ENCODE results near the gene CD93.

Gene CD93

GRCh38 chr20:23060629-23061028 is 25.5 kb downstream of the CD93 start:
- no peak for DNase-seq

- no peak for DNase-seq
Observed at GRCh38 chr20:23059846-23060245, 26.3 kb downstream of the CD93 start.

GRCh38 chr20:23059001-23059400 is 27.1 kb downstream of the CD93 start:
- DNase-seq: no peak

- DNase-seq: no peak
Observed at GRCh38 chr20:23058240-23058639, 27.9 kb downstream of the CD93 start.

- DNase-seq: no peak
Observed at GRCh38 chr20:23052904-23053303, 33.2 kb downstream of the CD93 start.

GRCh38 chr20:23050847-23051627 is 35.1 kb downstream of the CD93 start:
- DNase-seq: no peak

GRCh38 chr20:23050076-23050838 is 35.9 kb downstream of the CD93 start:
- no peak for DNase-seq

GRCh38 chr20:23049201-23050075 is 36.7 kb downstream of the CD93 start, which contains the start of gene THBD:
Gene THBD, minus strand, starts transcription at chr20:23049672. Its CDS starts 168 bp downstream, at chr20:23049504.
- DNase-seq: no peak

- DNase-seq: no peak
Observed at GRCh38 chr20:23048283-23049200, 37.6 kb downstream of the CD93 start.

GRCh38 chr20:23047738-23048214 is 38.3 kb downstream of the CD93 start:
- no peak for DNase-seq

- no peak for DNase-seq
Observed at GRCh38 chr20:23047001-23047737, 39.0 kb downstream of the CD93 start.

GRCh38 chr20:23046431-23046830 is 39.7 kb downstream of the CD93 start:
- DNase-seq: no peak

GRCh38 chr20:23043376-23043775 is 42.7 kb downstream of the CD93 start:
- DNase-seq: no peak

GRCh38 chr20:23042270-23042669 is 43.9 kb downstream of the CD93 start:
- DNase-seq: no peak

- no peak for DNase-seq
Observed at GRCh38 chr20:23039885-23040508, 46.1 kb downstream of the CD93 start.

- peak in 1 of 2 experiments; percentile 33 for DNase-seq
Observed at GRCh38 chr20:23039136-23039875, 46.8 kb downstream of the CD93 start.

GRCh38 chr20:23037017-23037481 is 49.1 kb downstream of the CD93 start:
- no peak for DNase-seq

GRCh38 chr20:23036371-23036770 is 49.8 kb downstream of the CD93 start:
- no peak for DNase-seq

- no peak for DNase-seq
Observed at GRCh38 chr20:23035731-23036130, 50.4 kb downstream of the CD93 start.
